Mesenchymal stem cell (in vitro differentiated cells and primary cell): ENCODE results near the gene PRKG2.

Source experiments
- DNase-seq: peaks from one replicate; pipeline ENCODE4 v3.0.0-alpha.2; 2013
- H2AFZ ChIP-seq: one replicate; pipeline ENCODE4 v1.6.1; 2013; ENCODE audit warnings: low read depth, mild to moderate bottlenecking, control low read depth, inconsistent platforms, low read length, moderate library complexity
- H2AK5ac ChIP-seq: 2 replicates; pipeline ENCODE4 v1.6.1; 2013; ENCODE audit warnings: low read length, moderate library complexity, mild to moderate bottlenecking, inconsistent platforms; ENCODE audit not compliant: severe bottlenecking
- H2BK120ac ChIP-seq: one replicate; pipeline ENCODE4 v1.6.1; 2013; ENCODE audit warnings: low read depth, mild to moderate bottlenecking, inconsistent platforms, low read length, moderate library complexity
- H2BK12ac ChIP-seq, 2 experiments: one replicate each; pipeline ENCODE4 v1.6.1; 2013; ENCODE audit warnings: inconsistent platforms in 2 of 2, low read length in 2 of 2, mild to moderate bottlenecking in 2 of 2, moderate library complexity in 2 of 2, control low read depth in 1 of 2
- H2BK15ac ChIP-seq: one replicate; pipeline ENCODE4 v1.6.1; 2013; ENCODE audit warnings: mild to moderate bottlenecking, low read depth, inconsistent platforms; ENCODE audit not compliant: poor library complexity, severe bottlenecking
- H2BK5ac ChIP-seq: 2 replicates; pipeline ENCODE4 v1.6.1; 2013; ENCODE audit warnings: low read depth, mild to moderate bottlenecking, low read length, control low read depth, inconsistent platforms; ENCODE audit not compliant: poor library complexity, severe bottlenecking
- H3K14ac ChIP-seq, 2 experiments: one replicate each; pipeline ENCODE4 v1.6.1; 2013; ENCODE audit warnings: inconsistent platforms in 2 of 2, low read length in 2 of 2, control low read depth in 1 of 2, mild to moderate bottlenecking in 1 of 2, moderate library complexity in 1 of 2
- H3K18ac ChIP-seq, 2 experiments: one replicate each; pipeline ENCODE4 v1.6.1; 2013; ENCODE audit warnings: inconsistent platforms in 2 of 2, low read length in 2 of 2, control low read depth in 1 of 2, low read depth in 1 of 2, mild to moderate bottlenecking in 1 of 2
- H3K23ac ChIP-seq, 2 experiments: one replicate each; pipeline ENCODE4 v1.6.1; 2013; ENCODE audit warnings: inconsistent platforms in 2 of 2, low read length in 2 of 2, mild to moderate bottlenecking in 2 of 2, moderate library complexity in 2 of 2, control low read depth in 1 of 2
- H3K27ac ChIP-seq: 2 replicates; pipeline ENCODE4 v1.5.1; 2013; ENCODE audit warnings: mild to moderate bottlenecking, moderate library complexity, low read length, control low read depth, inconsistent platforms; ENCODE audit not compliant: poor library complexity, severe bottlenecking
- H3K27me3 ChIP-seq, 2 experiments: 2 replicates each; pipeline versions ENCODE4 v1.6.1 to v1.7.0; 2013; ENCODE audit warnings: low read length in 2 of 2, mild to moderate bottlenecking in 2 of 2, moderate library complexity in 2 of 2, control low read depth in 1 of 2, inconsistent platforms in 1 of 2; ENCODE audit not compliant: control insufficient read depth in 1 of 2, insufficient read depth in 1 of 2
- H3K36me3 ChIP-seq, 2 experiments: 2 replicates each; pipeline versions ENCODE4 v1.6.1 to v1.7.0; 2013; ENCODE audit warnings: low read length in 2 of 2, control low read depth in 1 of 2, inconsistent platforms in 1 of 2, low read depth in 1 of 2, mild to moderate bottlenecking in 1 of 2; ENCODE audit not compliant: insufficient read depth in 2 of 2, control insufficient read depth in 1 of 2
- H3K4ac ChIP-seq, 2 experiments: one replicate each; pipeline ENCODE4 v1.6.1; 2013; ENCODE audit warnings: inconsistent platforms in 2 of 2, low read length in 2 of 2, mild to moderate bottlenecking in 2 of 2, moderate library complexity in 2 of 2, control low read depth in 1 of 2, low read depth in 1 of 2
- H3K4me1 ChIP-seq: 2 replicates; pipeline ENCODE4 v1.6.1; 2013; ENCODE audit warnings: low read depth, low read length, control low read depth; ENCODE audit not compliant: control insufficient read depth, insufficient read depth
- H3K4me2 ChIP-seq: 2 replicates; pipeline ENCODE4 v1.6.1; 2013; ENCODE audit warnings: low read length, mild to moderate bottlenecking, inconsistent platforms; ENCODE audit not compliant: poor library complexity, severe bottlenecking
- H3K4me3 ChIP-seq, 2 experiments: 2 replicates each; pipeline versions ENCODE4 v1.5.1 to v1.7.0; 2013; ENCODE audit warnings: low read length in 2 of 2, mild to moderate bottlenecking in 2 of 2, control low read depth in 1 of 2, low read depth in 1 of 2; ENCODE audit not compliant: insufficient read depth in 1 of 2
- H3K79me1 ChIP-seq: replicated peaks from 2 replicates; pipeline ENCODE4 v1.6.1; 2013; ENCODE audit warnings: mild to moderate bottlenecking, control low read depth, low read length, inconsistent platforms; ENCODE audit not compliant: poor library complexity, severe bottlenecking
- H3K9ac ChIP-seq: 2 replicates; pipeline ENCODE4 v1.7.0; 2013; ENCODE audit warnings: mild to moderate bottlenecking, low read length, moderate library complexity
- H3K9me3 ChIP-seq: 2 replicates; pipeline ENCODE4 v1.7.0; 2013; ENCODE audit warnings: mild to moderate bottlenecking, low read length; ENCODE audit not compliant: control insufficient read depth
- H4K8ac ChIP-seq: one replicate; pipeline ENCODE4 v1.6.1; 2013; ENCODE audit warnings: inconsistent platforms, mild to moderate bottlenecking, low read length, moderate library complexity
- H4K91ac ChIP-seq: one replicate; pipeline ENCODE4 v1.6.1; 2013; ENCODE audit warnings: mild to moderate bottlenecking, low read length, inconsistent platforms
- WGBS: methylation state at CpG from one replicate; pipeline ENCODE4 v1.1.7; 2013; ENCODE audit warnings: mixed read lengths; 5-methylcytosine and 5-hydroxymethylcytosine counted together

PRKG2 gene

GRCh38 chr4:81038636-81039350 lies 176.2 kb downstream of the PRKG2 start:
- H2AK5ac ChIP-seq: no peak overlapping the region
- no peak for DNase-seq
- no peak overlapping the region for H3K9ac ChIP-seq
- no peak overlapping the region for H2BK12ac ChIP-seq
- no peak overlapping the region for H3K23ac ChIP-seq
- H3K36me3 ChIP-seq: no peaks in the 10 kb centered on the region
- no peak overlapping the region for H2BK120ac ChIP-seq
- no peak overlapping the region for H2BK5ac ChIP-seq
- no peaks in the 10 kb centered on the region for H3K79me1 ChIP-seq
- no peaks in the 10 kb centered on the region for H3K9me3 ChIP-seq
- H3K18ac ChIP-seq: no peak overlapping the region
- no peak overlapping the region for H3K27ac ChIP-seq
- H3K4me3 ChIP-seq: no peak overlapping the region
- no peak overlapping the region for H3K4me2 ChIP-seq
- peaks cover 4% of the 10 kb centered on the region for H3K4me1 ChIP-seq
- H3K4ac ChIP-seq: no peak overlapping the region
- H2BK15ac ChIP-seq: no peak overlapping the region
- H2AFZ ChIP-seq: no peak overlapping the region
- H4K91ac ChIP-seq: no peak overlapping the region
- no peak overlapping the region for H3K14ac ChIP-seq
- no peak overlapping the region for H4K8ac ChIP-seq
- WGBS: no CpG with 5 or more reads among the region's 1 CpG
- peaks cover 0 to 17% of the 10 kb centered on the region in 2 experiments for H3K27me3 ChIP-seq
